Measurements from ENCODE around the gene DUOX1. TPM values are rescaled to one million over a fixed set of nuclear protein-coding genes. Genes with fewer than 3 reads are reported as not detected.

DUOX1 gene
- total RNA-seq, 1 experiment from 2014 or later, result not detected

- intact Hi-C loops (cut with micrococcal nuclease; ENCODE audit: unreplicated experiment), result no loop called here
- Histone ChIP-seq H3K27ac (no peak overlapping the region), H3K36me3 (ENCODE audit: low read depth) (no peaks in the 10 kb centered on the region), H3K79me2 (ENCODE audit: low read depth) (no peaks in the 10 kb centered on the region), H3K9me3 (ENCODE audit: insufficient read depth, low read depth) (no peaks in the 10 kb centered on the region), H4K20me1 (ENCODE audit: insufficient read depth) (no peaks in the 10 kb centered on the region), H3K27me3 (ENCODE audit: insufficient read depth, low read depth) (no peaks in the 10 kb centered on the region), H3K9me2 (ENCODE audit: insufficient read depth) (no peaks in the 10 kb centered on the region), H3K4me2 (no peak overlapping the region), H3F3A (ENCODE audit: insufficient read depth, low read depth) (no peaks in the 10 kb centered on the region), H2AFZ (no peak overlapping the region), H3K4me3 (no peak overlapping the region), H3K4me1 (replicated peaks; ENCODE audit: insufficient read depth) (no peaks in the 10 kb centered on the region)
- BruUV-seq (replicated peaks), result no TSS peak
- DNase-seq, result no peak
- CTCF ChIA-PET, result no interaction called here
- TF ChIP-seq CTCF (conservative IDR thresholded peaks at IDR 0.05), result no peak
- TF ChIP-seq EZH2 (IDR thresholded peaks at IDR 0.05; ENCODE audit: low read depth), result no peak
- POLR2A ChIA-PET (ENCODE audit: unreplicated experiment), result no interaction called here
Observed at GRCh38 chr15:45105586-45105985, 24.2 kb upstream of the DUOX1 start.

- no peaks in the 10 kb centered on the region for H3F3A ChIP-seq (ENCODE audit: insufficient read depth, low read depth)
- no peak for DNase-seq
- intact Hi-C loops (cut with micrococcal nuclease; ENCODE audit: unreplicated experiment), result no loop called here
- POLR2A ChIA-PET (ENCODE audit: unreplicated experiment), result no interaction called here
- no peaks in the 10 kb centered on the region for H3K9me3 ChIP-seq (ENCODE audit: insufficient read depth, low read depth)
- BruUV-seq (replicated peaks), result no TSS peak
- CTCF ChIA-PET, result no interaction called here
- no peak overlapping the region for H3K4me2 ChIP-seq
- H3K79me2 ChIP-seq (ENCODE audit: low read depth), result no peaks in the 10 kb centered on the region
- no peak overlapping the region for H3K4me3 ChIP-seq
- no peaks in the 10 kb centered on the region for H3K9me2 ChIP-seq (ENCODE audit: insufficient read depth)
- no peaks in the 10 kb centered on the region for H3K36me3 ChIP-seq (ENCODE audit: low read depth)
- TF ChIP-seq CTCF (conservative IDR thresholded peaks at IDR 0.05) (no peak), EZH2 (IDR thresholded peaks at IDR 0.05; ENCODE audit: low read depth) (no peak)
- H3K27me3 ChIP-seq (ENCODE audit: insufficient read depth, low read depth), result no peaks in the 10 kb centered on the region
- H3K27ac ChIP-seq, result no peak overlapping the region
- H2AFZ ChIP-seq, result no peak overlapping the region
- H4K20me1 ChIP-seq (ENCODE audit: insufficient read depth), result no peaks in the 10 kb centered on the region
- no peaks in the 10 kb centered on the region for H3K4me1 ChIP-seq (replicated peaks; ENCODE audit: insufficient read depth)
Observed at GRCh38 chr15:45106002-45106790, 23.6 kb upstream of the DUOX1 start.

- no peak for TF ChIP-seq CTCF (conservative IDR thresholded peaks at IDR 0.05)
- no peak for TF ChIP-seq EZH2 (IDR thresholded peaks at IDR 0.05; ENCODE audit: low read depth)
- intact Hi-C loops (cut with micrococcal nuclease; ENCODE audit: unreplicated experiment), result no loop called here
- ChIA-PET CTCF (no interaction called here), POLR2A (ENCODE audit: unreplicated experiment) (no interaction called here)
- no peaks in the 10 kb centered on the region for H3K79me2 ChIP-seq (ENCODE audit: low read depth)
- no peak overlapping the region for H3K27ac ChIP-seq
- no peaks in the 10 kb centered on the region for H3F3A ChIP-seq (ENCODE audit: insufficient read depth, low read depth)
- no peak overlapping the region for H3K4me3 ChIP-seq
- DNase-seq, result no peak
- no peaks in the 10 kb centered on the region for H3K9me2 ChIP-seq (ENCODE audit: insufficient read depth)
- H3K4me2 ChIP-seq, result no peak overlapping the region
- no peak overlapping the region for H2AFZ ChIP-seq
- BruUV-seq (replicated peaks), result no TSS peak
- no peaks in the 10 kb centered on the region for H3K9me3 ChIP-seq (ENCODE audit: insufficient read depth, low read depth)
- H3K27me3 ChIP-seq (ENCODE audit: insufficient read depth, low read depth), result no peaks in the 10 kb centered on the region
- H3K4me1 ChIP-seq (replicated peaks; ENCODE audit: insufficient read depth), result no peaks in the 10 kb centered on the region
- no peaks in the 10 kb centered on the region for H4K20me1 ChIP-seq (ENCODE audit: insufficient read depth)
- no peaks in the 10 kb centered on the region for H3K36me3 ChIP-seq (ENCODE audit: low read depth)
Observed at GRCh38 chr15:45107941-45108630, 21.7 kb upstream of the DUOX1 start.

All from PC-9 (cell line).